HepG2 (cell line): Measurements from ENCODE around the gene TPRG1. TPM values are rescaled to one million over a fixed set of nuclear protein-coding genes. Genes with fewer than 3 reads are reported as not detected.

Experiments used
- ATAC-seq: fragments of 200-7000 bp; cut with Tn5 transposase; 3 replicates; pipeline ENCODE4 v1.9.1; 2020; ENCODE audit warnings: mild to moderate bottlenecking, moderate library complexity
- BruUV-seq: library from RNA; stranded (reverse); fragments of 400-500 nt; replicated peaks from 2 replicates; lab custom pipeline; 2021; lab: Mats Ljungman, UMichigan
- CTCF ChIA-PET: fragments of 300-600 bp; formaldehyde crosslinking; extraction: SDS; loops from one replicate; lab custom pipeline; 2021; ENCODE audit warnings: low total read pairs, inconsistent platforms, low intra/inter-chr PET ratio; lab: Yijun Ruan, JAX
- POLR2A ChIA-PET: fragments of 350-600 bp; sonication (Branson Sonifier 250); formaldehyde crosslinking; loops from one replicate; lab custom pipeline; 2020; ENCODE audit warnings: antibody characterized with exemption, inconsistent platforms; lab: Yijun Ruan, JAX
- DNase-seq: peaks from one replicate; pipeline ENCODE4 v3.0.0-alpha.2; 2015; ENCODE audit warnings: low spot score
- FAIRE-seq: peaks from 3 replicates; lab custom pipeline; 2011; peaks lifted over from hg19 to GRCh38; lab: Jason Lieb, UNC
- H2AFZ ChIP-seq: one replicate; pipeline ENCODE4 v1.6.1; 2011; ENCODE audit warnings: low read length, inconsistent platforms
- H3K27ac ChIP-seq: fragments of 300-600 bp; 3 replicates; pipeline ENCODE4 v1.8.0; 2011; ENCODE audit warnings: mixed run types, mild to moderate bottlenecking, mixed read lengths, low read length, inconsistent platforms; ENCODE audit not compliant: insufficient read depth; ENCODE audit errors: extremely low read length
- H3K27me3 ChIP-seq, 2 experiments: fragments of 200-600 bp in 1 of 2; 2 replicates in 1 of 2; 3 replicates in 1 of 2; pipeline versions ENCODE4 v1.6.0 to v1.8.0; 2011; ENCODE audit warnings: low read length in 2 of 2, mild to moderate bottlenecking in 2 of 2, moderate library complexity in 2 of 2, inconsistent platforms in 1 of 2; ENCODE audit not compliant: insufficient read depth in 2 of 2, control insufficient read depth in 1 of 2
- H3K36me3 ChIP-seq, 2 experiments: fragments of 200-600 bp in 1 of 2; replicated peaks in 1 of 2; 2 replicates in 1 of 2; 3 replicates in 1 of 2; pipeline versions ENCODE4 v1.5.1 to v1.8.0; 2011; ENCODE audit warnings: low read length in 2 of 2, inconsistent platforms in 1 of 2; ENCODE audit not compliant: insufficient read depth in 2 of 2, control insufficient read depth in 1 of 2
- H3K4me1 ChIP-seq: 2 replicates; pipeline ENCODE4 v1.5.1; 2012; ENCODE audit warnings: low read length, inconsistent platforms; ENCODE audit not compliant: insufficient read depth
- H3K4me2 ChIP-seq: 2 replicates; pipeline ENCODE4 v1.6.0; 2011; ENCODE audit warnings: low read depth, low read length, inconsistent platforms
- H3K4me3 ChIP-seq, 3 experiments: fragments of 200-600 bp in 1 of 3; sonication (generic), shearing (Covaris generic) in 1 of 3; replicated peaks in 1 of 3; 2 replicates each; pipeline ENCODE4 v1.5.1; 2011 to 2016; ENCODE audit warnings: low read length in 3 of 3, inconsistent platforms in 2 of 3, low read depth in 2 of 3, mild to moderate bottlenecking in 2 of 3, control low read depth in 1 of 3, mixed read lengths in 1 of 3; ENCODE audit not compliant: insufficient read depth in 1 of 3
- H3K79me2 ChIP-seq: one replicate; pipeline ENCODE4 v1.6.1; 2011; ENCODE audit warnings: low read length, inconsistent platforms; ENCODE audit not compliant: insufficient read depth
- H3K9ac ChIP-seq: 2 replicates; pipeline ENCODE4 v1.6.0; 2011; ENCODE audit warnings: mild to moderate bottlenecking, low read depth, low read length, inconsistent platforms; ENCODE audit not compliant: insufficient read depth
- H3K9me3 ChIP-seq: 2 replicates; pipeline ENCODE4 v1.5.1; 2012; ENCODE audit warnings: mild to moderate bottlenecking, low read length
- H4K20me1 ChIP-seq: 2 replicates; pipeline ENCODE4 v1.6.0; 2011; ENCODE audit warnings: inconsistent platforms, mild to moderate bottlenecking, low read length, moderate library complexity; ENCODE audit not compliant: insufficient read depth
- HOXA5 ChIP-seq: sonication (generic); formaldehyde crosslinking; IDR thresholded peaks from 2 replicates; pipeline ENCODE4 v1.4.0; 2020; ENCODE audit warnings: missing genetic modification reagents
- NRL ChIP-seq: sonication (generic); formaldehyde crosslinking; IDR thresholded peaks from 2 replicates; pipeline ENCODE4 v1.5.0; 2020; ENCODE audit warnings: missing genetic modification reagents, mild to moderate bottlenecking, moderate library complexity, borderline replicate concordance
- SMC3 ChIP-seq: IDR thresholded peaks from 2 replicates; pipeline ENCODE4 v1.6.1; 2011; ENCODE audit warnings: low read length, improper control_type of control experiment
- STAG1 ChIP-seq: sonication (generic); formaldehyde crosslinking; IDR thresholded peaks from 2 replicates; pipeline ENCODE4 v1.4.0; 2020; ENCODE audit warnings: missing genetic modification reagents
- TOPORS ChIP-seq: sonication (generic); formaldehyde crosslinking; IDR thresholded peaks from 2 replicates; pipeline ENCODE4 v1.8.0; 2023; ENCODE audit warnings: mild to moderate bottlenecking, missing genetic modification reagents
- ZMYM4 ChIP-seq: sonication (generic); formaldehyde crosslinking; IDR thresholded peaks from 2 replicates; pipeline ENCODE4 v1.8.1; 2023; ENCODE audit warnings: mild to moderate bottlenecking, missing genetic modification reagents
- WGBS: methylation state at CpG from one replicate; pipeline ENCODE4 v1.1.6; 2017; ENCODE audit warnings: low lambda C conversion rate; 5-methylcytosine and 5-hydroxymethylcytosine counted together
- in situ Hi-C: cut with HindIII; loops from 2 replicates; pipeline ENCODE4 v1.10.0; 2017; ENCODE audit warnings: low pct_unique_long_range_greater_than_20kb; ENCODE audit not compliant: extremely low pct_ligation_motif_present
- intact Hi-C: fragments of 100-400 bp; cut with micrococcal nuclease; formaldehyde crosslinking; loops from one replicate; pipeline ENCODE4 v1.10.0; 2022; ENCODE audit not compliant: unreplicated experiment
- polyA plus RNA-seq, 8 experiments: library from polyadenylated mRNA; depleted of rRNA in 3 of 8; stranded (reverse) in 7 of 8; unstranded in 1 of 8; fragments of >200 nt; fragmentation: Illumina TruSeq in 4 of 8; extraction: Trizol in 4 of 8; gene quantifications; 2 replicates each; pipeline versions ENCODE4 v1.2.1 to v1.2.3, GENCODE V29; 2011 to 2016; ENCODE audit warnings: low read depth in 4 of 8, missing spikeins in 1 of 8, mixed read lengths in 1 of 8; ENCODE audit not compliant: insufficient read depth in 1 of 8
- total RNA-seq, 5 experiments: library from RNA; depleted of rRNA; stranded (reverse); fragments of >200 nt; fragmentation: Illumina TruSeq; extraction: Trizol; gene quantifications; 2 replicates each; pipeline ENCODE4 v1.2.3, GENCODE V29; 2016; ENCODE audit warnings: low read depth in 1 of 5
- TF ChIP-seq, protein P1 (sequence below): sonication (generic); formaldehyde crosslinking; IDR thresholded peaks from 2 replicates; pipeline ENCODE4 v1.4.0; 2020; ENCODE audit warnings: missing genetic modification reagents
- TF ChIP-seq, protein P2 (sequence below): sonication (generic); formaldehyde crosslinking; IDR thresholded peaks from 2 replicates; pipeline ENCODE4 v1.4.0; 2020; ENCODE audit warnings: missing genetic modification reagents
- TF ChIP-seq, protein P3 (sequence below): sonication (generic); formaldehyde crosslinking; IDR thresholded peaks from 2 replicates; pipeline ENCODE4 v1.5.0; 2020; ENCODE audit warnings: mild to moderate bottlenecking, missing genetic modification reagents, moderate library complexity

TPRG1 gene
- total and polyA plus RNA-seq, 2 of the 13 experiments (the other 11 are each of a cell fraction or from before 2014, with no cell fraction given) = 0.17 TPM; not detected in 1

DNA sequence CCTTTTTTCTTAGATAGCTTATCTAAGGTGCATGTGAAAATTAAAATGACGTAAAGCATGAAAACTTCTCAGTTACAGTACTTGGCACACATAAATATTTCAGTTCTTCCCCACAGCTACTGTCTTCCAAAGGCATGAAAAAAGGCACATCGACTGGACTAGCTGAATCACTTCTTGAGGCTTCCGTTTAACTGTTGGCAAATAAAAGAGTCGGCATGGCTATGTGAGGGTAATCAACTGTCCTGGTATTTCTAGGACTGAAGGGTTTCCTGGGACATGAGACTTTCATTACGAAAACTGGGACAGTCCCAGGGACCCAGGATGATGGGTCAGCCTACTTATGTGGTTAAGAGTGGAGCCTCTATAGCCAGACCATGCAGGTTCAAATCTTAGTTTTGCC lies 168.2 kb downstream of the TPRG1 start (continued):
- TF ChIP-seq, protein P1, sequence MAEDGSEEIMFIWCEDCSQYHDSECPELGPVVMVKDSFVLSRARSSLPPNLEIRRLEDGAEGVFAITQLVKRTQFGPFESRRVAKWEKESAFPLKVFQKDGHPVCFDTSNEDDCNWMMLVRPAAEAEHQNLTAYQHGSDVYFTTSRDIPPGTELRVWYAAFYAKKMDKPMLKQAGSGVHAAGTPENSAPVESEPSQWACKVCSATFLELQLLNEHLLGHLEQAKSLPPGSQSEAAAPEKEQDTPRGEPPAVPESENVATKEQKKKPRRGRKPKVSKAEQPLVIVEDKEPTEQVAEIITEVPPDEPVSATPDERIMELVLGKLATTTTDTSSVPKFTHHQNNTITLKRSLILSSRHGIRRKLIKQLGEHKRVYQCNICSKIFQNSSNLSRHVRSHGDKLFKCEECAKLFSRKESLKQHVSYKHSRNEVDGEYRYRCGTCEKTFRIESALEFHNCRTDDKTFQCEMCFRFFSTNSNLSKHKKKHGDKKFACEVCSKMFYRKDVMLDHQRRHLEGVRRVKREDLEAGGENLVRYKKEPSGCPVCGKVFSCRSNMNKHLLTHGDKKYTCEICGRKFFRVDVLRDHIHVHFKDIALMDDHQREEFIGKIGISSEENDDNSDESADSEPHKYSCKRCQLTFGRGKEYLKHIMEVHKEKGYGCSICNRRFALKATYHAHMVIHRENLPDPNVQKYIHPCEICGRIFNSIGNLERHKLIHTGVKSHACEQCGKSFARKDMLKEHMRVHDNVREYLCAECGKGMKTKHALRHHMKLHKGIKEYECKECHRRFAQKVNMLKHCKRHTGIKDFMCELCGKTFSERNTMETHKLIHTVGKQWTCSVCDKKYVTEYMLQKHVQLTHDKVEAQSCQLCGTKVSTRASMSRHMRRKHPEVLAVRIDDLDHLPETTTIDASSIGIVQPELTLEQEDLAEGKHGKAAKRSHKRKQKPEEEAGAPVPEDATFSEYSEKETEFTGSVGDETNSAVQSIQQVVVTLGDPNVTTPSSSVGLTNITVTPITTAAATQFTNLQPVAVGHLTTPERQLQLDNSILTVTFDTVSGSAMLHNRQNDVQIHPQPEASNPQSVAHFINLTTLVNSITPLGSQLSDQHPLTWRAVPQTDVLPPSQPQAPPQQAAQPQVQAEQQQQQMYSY (CRISPR knock-in tag) = no peak
- TF ChIP-seq NRL (CRISPR knock-in tag) = no peak

DNA sequence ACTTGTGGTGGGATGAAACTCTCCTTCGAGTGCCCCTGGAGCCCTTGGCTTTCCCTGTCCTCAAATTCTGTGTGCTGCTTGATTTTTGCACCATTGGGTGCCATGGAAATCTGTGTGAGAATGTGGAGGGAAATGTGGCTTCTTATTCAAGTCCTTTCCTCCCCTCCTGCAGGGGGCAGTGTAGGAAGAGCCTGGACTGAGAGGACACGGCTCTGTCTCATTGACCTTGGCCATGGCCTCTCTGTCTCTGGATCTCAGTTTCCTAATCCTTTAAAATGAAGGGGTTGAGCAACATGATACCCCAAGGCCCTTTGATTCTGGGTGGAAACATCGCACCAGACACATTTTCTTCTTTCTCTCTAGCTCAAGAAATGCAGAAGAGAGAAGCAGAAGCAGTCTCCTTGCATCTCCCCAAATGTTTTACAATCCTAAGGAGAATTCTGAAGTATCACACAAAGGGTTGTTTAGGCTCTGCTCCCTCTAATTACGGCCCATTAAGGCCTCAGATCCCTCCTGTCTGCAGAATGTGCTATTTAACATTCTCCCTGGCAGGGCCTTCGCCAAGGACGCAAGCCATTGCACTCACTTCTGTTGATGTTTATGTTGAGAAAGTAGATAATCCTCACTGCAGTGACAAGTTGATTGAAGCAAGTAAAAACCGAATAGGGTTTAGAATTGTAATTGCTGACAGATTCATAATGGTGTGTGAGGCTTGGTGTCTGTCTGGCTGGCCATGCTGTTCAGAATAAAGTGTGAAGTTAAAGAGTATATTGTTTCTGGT lies 169.1 kb downstream of the TPRG1 start:
- intact Hi-C loops = no loop called here
- in situ Hi-C loops = no loop called here
- no peaks in the 10 kb centered on the region for H3K9me3 ChIP-seq
- TF ChIP-seq ZMYM4 (CRISPR knock-in tag) (peak; percentile 47; the same call in 1 of the 2 replicates), STAG1 (CRISPR knock-in tag) (0 out of 2 replicates have a peak, but pooled peaks have one; percentile 15), SMC3 (0 out of 2 replicates have a peak, but pooled peaks have one; percentile 2), HOXA5 (CRISPR knock-in tag) (no peak), TOPORS (CRISPR knock-in tag) (no peak)
- TF ChIP-seq, protein P2, sequence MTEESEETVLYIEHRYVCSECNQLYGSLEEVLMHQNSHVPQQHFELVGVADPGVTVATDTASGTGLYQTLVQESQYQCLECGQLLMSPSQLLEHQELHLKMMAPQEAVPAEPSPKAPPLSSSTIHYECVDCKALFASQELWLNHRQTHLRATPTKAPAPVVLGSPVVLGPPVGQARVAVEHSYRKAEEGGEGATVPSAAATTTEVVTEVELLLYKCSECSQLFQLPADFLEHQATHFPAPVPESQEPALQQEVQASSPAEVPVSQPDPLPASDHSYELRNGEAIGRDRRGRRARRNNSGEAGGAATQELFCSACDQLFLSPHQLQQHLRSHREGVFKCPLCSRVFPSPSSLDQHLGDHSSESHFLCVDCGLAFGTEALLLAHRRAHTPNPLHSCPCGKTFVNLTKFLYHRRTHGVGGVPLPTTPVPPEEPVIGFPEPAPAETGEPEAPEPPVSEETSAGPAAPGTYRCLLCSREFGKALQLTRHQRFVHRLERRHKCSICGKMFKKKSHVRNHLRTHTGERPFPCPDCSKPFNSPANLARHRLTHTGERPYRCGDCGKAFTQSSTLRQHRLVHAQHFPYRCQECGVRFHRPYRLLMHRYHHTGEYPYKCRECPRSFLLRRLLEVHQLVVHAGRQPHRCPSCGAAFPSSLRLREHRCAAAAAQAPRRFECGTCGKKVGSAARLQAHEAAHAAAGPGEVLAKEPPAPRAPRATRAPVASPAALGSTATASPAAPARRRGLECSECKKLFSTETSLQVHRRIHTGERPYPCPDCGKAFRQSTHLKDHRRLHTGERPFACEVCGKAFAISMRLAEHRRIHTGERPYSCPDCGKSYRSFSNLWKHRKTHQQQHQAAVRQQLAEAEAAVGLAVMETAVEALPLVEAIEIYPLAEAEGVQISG (CRISPR knock-in tag) = peak; percentile 97
- TF ChIP-seq, protein P3, sequence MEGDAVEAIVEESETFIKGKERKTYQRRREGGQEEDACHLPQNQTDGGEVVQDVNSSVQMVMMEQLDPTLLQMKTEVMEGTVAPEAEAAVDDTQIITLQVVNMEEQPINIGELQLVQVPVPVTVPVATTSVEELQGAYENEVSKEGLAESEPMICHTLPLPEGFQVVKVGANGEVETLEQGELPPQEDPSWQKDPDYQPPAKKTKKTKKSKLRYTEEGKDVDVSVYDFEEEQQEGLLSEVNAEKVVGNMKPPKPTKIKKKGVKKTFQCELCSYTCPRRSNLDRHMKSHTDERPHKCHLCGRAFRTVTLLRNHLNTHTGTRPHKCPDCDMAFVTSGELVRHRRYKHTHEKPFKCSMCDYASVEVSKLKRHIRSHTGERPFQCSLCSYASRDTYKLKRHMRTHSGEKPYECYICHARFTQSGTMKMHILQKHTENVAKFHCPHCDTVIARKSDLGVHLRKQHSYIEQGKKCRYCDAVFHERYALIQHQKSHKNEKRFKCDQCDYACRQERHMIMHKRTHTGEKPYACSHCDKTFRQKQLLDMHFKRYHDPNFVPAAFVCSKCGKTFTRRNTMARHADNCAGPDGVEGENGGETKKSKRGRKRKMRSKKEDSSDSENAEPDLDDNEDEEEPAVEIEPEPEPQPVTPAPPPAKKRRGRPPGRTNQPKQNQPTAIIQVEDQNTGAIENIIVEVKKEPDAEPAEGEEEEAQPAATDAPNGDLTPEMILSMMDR (CRISPR knock-in tag) = peak; percentile 59
- TF ChIP-seq, all 625 proteins: peak for 5
- Histone ChIP-seq H3K4me1 (no peaks in the 10 kb centered on the region), H3K27me3 (no peaks in the 10 kb centered on the region), H3K9ac (no peak overlapping the region), H3K27ac (no peak overlapping the region), H3K4me3 (no peak overlapping the region), H3K4me2 (no peak overlapping the region), H2AFZ (no peak overlapping the region), H3K36me3 (no peaks in the 10 kb centered on the region), H3K79me2 (no peaks in the 10 kb centered on the region), H4K20me1 (no peaks in the 10 kb centered on the region)
- ATAC-seq (peak; percentile 49; the same call in 1 of the 3 replicates), DNase-seq (peak; percentile 24), FAIRE-seq (no peak)
- POLR2A ChIA-PET = no interaction called here
- 40% methylated on average over 7 of the region's 7 CpGs for WGBS
- CTCF ChIA-PET = no interaction called here
- no TSS peak for BruUV-seq
